ENCODE measurements around the gene LIPN. TPM values are rescaled to one million over a fixed set of nuclear protein-coding genes. Genes with fewer than 3 reads are reported as not detected.

Gene LIPN
- total RNA-seq, 1 experiment from 2014 or later = not detected

- Mint-ChIP-seq H3K4me1 (no peaks in the 10 kb centered on the region), H3K27ac (no peak overlapping the region), H3K27me3 (ENCODE audit: low read depth) (no peaks in the 10 kb centered on the region; the same call in 1 of the 2 replicates), H3K4me3 (no peak overlapping the region), H3K36me3 (ENCODE audit: insufficient read depth in 1 of 3, low read depth in 3 of 3) (no peaks in the 10 kb centered on the region), H3K9me3 (no peaks in the 10 kb centered on the region)
- no peak overlapping the region for H3K18ac ChIP-seq (ENCODE audit: insufficient read length, low read depth, low read length)
- H3K79me1 ChIP-seq (ENCODE audit: insufficient read depth, low read depth, low read length, poor library complexity, severe bottlenecking) = no peaks in the 10 kb centered on the region
- H3K4ac ChIP-seq (ENCODE audit: low read depth, low read length) = no peak overlapping the region
- H2BK20ac ChIP-seq (ENCODE audit: low read depth, low read length, poor library complexity, severe bottlenecking) = no peak overlapping the region
- no peak for TF ChIP-seq CTCF (conservative IDR thresholded peaks at IDR 0.05)
- H4K5ac ChIP-seq (ENCODE audit: insufficient read length, low read depth, low read length) = no peak overlapping the region
- H3K27me3 ChIP-seq (ENCODE audit: insufficient read depth, low read length) = no peaks in the 10 kb centered on the region
- no peak overlapping the region for H3T11ph ChIP-seq (ENCODE audit: low read length)
- no peak for DNase-seq
- H3K56ac ChIP-seq (ENCODE audit: insufficient read length, low read depth, low read length) = no peak overlapping the region
- no peak overlapping the region for H3K23ac ChIP-seq (ENCODE audit: insufficient read length, low read depth, low read length)
- H3K14ac ChIP-seq (ENCODE audit: insufficient read depth, low read length) = no peak overlapping the region
- no peak overlapping the region for H2BK12ac ChIP-seq (ENCODE audit: insufficient read length, low read depth, low read length)
- no peaks in the 10 kb centered on the region for H3K79me2 ChIP-seq (ENCODE audit: insufficient read depth, low read length)
- no peak overlapping the region for H4K8ac ChIP-seq (replicated peaks; ENCODE audit: insufficient read length, low read depth, low read length)
- H2BK5ac ChIP-seq (ENCODE audit: insufficient read length, low read length) = no peak overlapping the region
- H2BK120ac ChIP-seq (ENCODE audit: low read depth, low read length, poor library complexity, severe bottlenecking) = no peak overlapping the region
- H3K4me2 ChIP-seq (ENCODE audit: insufficient read depth, insufficient read length, low read length) = no peak overlapping the region
- H4K20me1 ChIP-seq (ENCODE audit: control insufficient read depth, insufficient read depth, insufficient read length) = no peaks in the 10 kb centered on the region
- H3K4me1 ChIP-seq (ENCODE audit: insufficient read depth, low read length) = no peaks in the 10 kb centered on the region
- no peak overlapping the region for H2AK5ac ChIP-seq (ENCODE audit: insufficient read length, low read length)
- H4K91ac ChIP-seq (ENCODE audit: insufficient read length, low read depth, low read length) = no peak overlapping the region
- H3K27ac ChIP-seq (ENCODE audit: insufficient read length, low read depth, low read length) = no peak overlapping the region
- no peaks in the 10 kb centered on the region for H3K23me2 ChIP-seq (ENCODE audit: insufficient read length, low read depth, low read length, poor library complexity, severe bottlenecking)
- WGBS (ENCODE audit: extremely low coverage, insufficient read length, low lambda C conversion rate) = no CpG with 5 or more reads among the region's 2 CpGs
- no peaks in the 10 kb centered on the region for H3K9me3 ChIP-seq (ENCODE audit: control insufficient read depth, low read depth, low read length)
- H2BK15ac ChIP-seq (ENCODE audit: low read depth, low read length) = no peak overlapping the region
- no peak overlapping the region for H3K9ac ChIP-seq (ENCODE audit: extremely low read depth, insufficient read length, low read length)
- H2AFZ ChIP-seq (ENCODE audit: low read length) = no peak overlapping the region
Observed at GRCh38 chr10:88781206-88781605, 21.4 kb downstream of the LIPN start.
